DOHH2 (cell line): Measurements from ENCODE around the gene CDHR1.

Source experiments
- H3F3A ChIP-seq: fragments of 200-600 bp; sonication (generic), shearing (Covaris generic); 2 replicates; pipeline ENCODE4 v1.6.0; 2016; ENCODE audit warnings: antibody characterized with exemption, mild to moderate bottlenecking; ENCODE audit not compliant: control insufficient read depth, insufficient read depth
- H3K27ac ChIP-seq: fragments of 200-600 bp; sonication (generic); 2 replicates; pipeline ENCODE4 v1.5.1; 2014; ENCODE audit warnings: low read depth, mild to moderate bottlenecking, low read length, moderate library complexity
- H3K27me3 ChIP-seq: fragments of 200-600 bp; sonication (generic); 2 replicates; pipeline ENCODE4 v1.6.1; 2014; ENCODE audit warnings: mild to moderate bottlenecking, low read length, mixed read lengths; ENCODE audit not compliant: control insufficient read depth
- H3K36me3 ChIP-seq: fragments of 200-600 bp; sonication (generic); 2 replicates; pipeline ENCODE4 v1.6.1; 2014; ENCODE audit warnings: mild to moderate bottlenecking, low read length, moderate library complexity, mixed read lengths; ENCODE audit not compliant: control insufficient read depth
- H3K4me1 ChIP-seq: fragments of 200-600 bp; sonication (generic); 2 replicates; pipeline ENCODE4 v1.6.1; 2014; ENCODE audit warnings: mild to moderate bottlenecking, low read length, mixed read lengths; ENCODE audit not compliant: control insufficient read depth
- H3K4me2 ChIP-seq: fragments of 200-600 bp; sonication (generic); 2 replicates; pipeline ENCODE4 v1.6.0; 2014; ENCODE audit warnings: mild to moderate bottlenecking, low read length, moderate library complexity
- H3K4me3 ChIP-seq: fragments of 200-600 bp; sonication (generic); 2 replicates; pipeline ENCODE4 v1.5.1; 2014; ENCODE audit warnings: mild to moderate bottlenecking, low read length, mixed read lengths
- H3K79me2 ChIP-seq: fragments of 200-600 bp; sonication (generic); 2 replicates; pipeline ENCODE4 v1.6.1; 2014; ENCODE audit warnings: mild to moderate bottlenecking, low read length, mixed read lengths; ENCODE audit not compliant: control insufficient read depth
- H3K9me2 ChIP-seq: fragments of 200-600 bp; sonication (generic); replicated peaks from 2 replicates; pipeline ENCODE4 v1.6.1; 2014; ENCODE audit warnings: mild to moderate bottlenecking, low read length, mixed read lengths; ENCODE audit not compliant: control insufficient read depth
- H3K9me3 ChIP-seq: fragments of 200-600 bp; sonication (generic); 2 replicates; pipeline ENCODE4 v1.6.1; 2014; ENCODE audit warnings: antibody characterized with exemption, low read length, mixed read lengths; ENCODE audit not compliant: control insufficient read depth, insufficient read depth
- H4K20me1 ChIP-seq: fragments of 200-600 bp; sonication (generic); 2 replicates; pipeline ENCODE4 v1.6.0; 2014; ENCODE audit warnings: low read depth, mild to moderate bottlenecking, antibody characterized with exemption, low read length, moderate library complexity; ENCODE audit not compliant: control insufficient read depth, insufficient read depth
- EZH2phosphoT487 ChIP-seq: fragments of 200-600 bp; sonication (generic); IDR thresholded peaks from 2 replicates; pipeline ENCODE4 v1.6.1; 2017; ENCODE audit warnings: borderline replicate concordance, mild to moderate bottlenecking, antibody characterized with exemption, low read length, moderate library complexity, mixed read lengths
- TF ChIP-seq, protein P1 (sequence below): fragments of 200-600 bp; sonication (generic); IDR thresholded peaks from one replicate; pipeline ENCODE4 v1.5.1; 2014; ENCODE audit warnings: antibody characterized with exemption, mild to moderate bottlenecking, low read depth, low read length; ENCODE audit not compliant: poor library complexity, severe bottlenecking

Gene CDHR1

DNA sequence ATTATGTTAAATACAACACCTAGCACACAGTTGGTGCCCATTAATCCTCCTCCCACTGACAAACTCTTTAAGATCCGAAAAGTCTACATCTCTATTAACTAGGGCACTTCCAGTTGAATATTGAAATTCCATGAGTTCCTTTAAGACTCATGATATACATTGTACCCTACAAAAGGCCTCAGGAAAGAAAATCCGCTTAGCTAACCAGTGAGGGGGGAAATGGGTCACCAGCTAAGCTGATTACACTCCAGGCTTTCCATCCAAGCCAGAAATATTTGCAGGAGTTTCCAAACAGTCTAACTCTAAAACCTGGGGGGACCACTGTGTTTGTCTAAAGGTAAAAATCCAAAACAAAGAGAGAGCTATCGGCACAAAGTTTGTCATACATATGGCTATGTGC lies 32.3 kb downstream of the CDHR1 start:
- no peak for TF ChIP-seq EZH2phosphoT487
- TF ChIP-seq, protein P1, sequence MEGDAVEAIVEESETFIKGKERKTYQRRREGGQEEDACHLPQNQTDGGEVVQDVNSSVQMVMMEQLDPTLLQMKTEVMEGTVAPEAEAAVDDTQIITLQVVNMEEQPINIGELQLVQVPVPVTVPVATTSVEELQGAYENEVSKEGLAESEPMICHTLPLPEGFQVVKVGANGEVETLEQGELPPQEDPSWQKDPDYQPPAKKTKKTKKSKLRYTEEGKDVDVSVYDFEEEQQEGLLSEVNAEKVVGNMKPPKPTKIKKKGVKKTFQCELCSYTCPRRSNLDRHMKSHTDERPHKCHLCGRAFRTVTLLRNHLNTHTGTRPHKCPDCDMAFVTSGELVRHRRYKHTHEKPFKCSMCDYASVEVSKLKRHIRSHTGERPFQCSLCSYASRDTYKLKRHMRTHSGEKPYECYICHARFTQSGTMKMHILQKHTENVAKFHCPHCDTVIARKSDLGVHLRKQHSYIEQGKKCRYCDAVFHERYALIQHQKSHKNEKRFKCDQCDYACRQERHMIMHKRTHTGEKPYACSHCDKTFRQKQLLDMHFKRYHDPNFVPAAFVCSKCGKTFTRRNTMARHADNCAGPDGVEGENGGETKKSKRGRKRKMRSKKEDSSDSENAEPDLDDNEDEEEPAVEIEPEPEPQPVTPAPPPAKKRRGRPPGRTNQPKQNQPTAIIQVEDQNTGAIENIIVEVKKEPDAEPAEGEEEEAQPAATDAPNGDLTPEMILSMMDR: no peak
- Histone ChIP-seq H3K4me2 (no peak overlapping the region), H3F3A (no peaks in the 10 kb centered on the region), H3K27me3 (peaks cover 2% of the 10 kb centered on the region; the same call in 1 of the 2 replicates), H3K9me3 (no peaks in the 10 kb centered on the region), H3K36me3 (no peaks in the 10 kb centered on the region), H3K4me1 (no peaks in the 10 kb centered on the region), H3K27ac (no peak overlapping the region), H3K79me2 (no peaks in the 10 kb centered on the region), H3K9me2 (no peaks in the 10 kb centered on the region), H3K4me3 (no peak overlapping the region), H4K20me1 (no peaks in the 10 kb centered on the region)

DNA sequence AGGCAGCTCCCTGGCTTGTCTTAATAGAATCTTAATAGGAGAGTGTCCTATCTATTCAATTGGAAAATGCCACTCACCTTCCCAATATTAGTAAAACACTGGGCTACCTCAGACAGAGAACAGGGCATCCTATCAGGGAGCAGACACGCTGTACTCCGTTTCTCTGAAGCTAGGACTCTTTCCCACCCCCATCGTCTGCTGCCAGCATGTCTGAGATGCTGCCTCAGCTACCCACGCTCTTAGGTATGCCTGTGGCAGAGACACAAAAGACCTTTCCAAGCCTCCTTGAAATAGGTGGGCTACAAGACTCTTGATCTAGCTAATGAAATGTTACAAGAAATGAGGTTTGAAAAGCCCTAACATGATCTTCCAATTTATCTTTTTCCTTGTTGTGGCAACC lies 33.5 kb downstream of the CDHR1 start:
- H4K20me1 ChIP-seq: no peaks in the 10 kb centered on the region
- no peak overlapping the region for H3K27ac ChIP-seq

DNA sequence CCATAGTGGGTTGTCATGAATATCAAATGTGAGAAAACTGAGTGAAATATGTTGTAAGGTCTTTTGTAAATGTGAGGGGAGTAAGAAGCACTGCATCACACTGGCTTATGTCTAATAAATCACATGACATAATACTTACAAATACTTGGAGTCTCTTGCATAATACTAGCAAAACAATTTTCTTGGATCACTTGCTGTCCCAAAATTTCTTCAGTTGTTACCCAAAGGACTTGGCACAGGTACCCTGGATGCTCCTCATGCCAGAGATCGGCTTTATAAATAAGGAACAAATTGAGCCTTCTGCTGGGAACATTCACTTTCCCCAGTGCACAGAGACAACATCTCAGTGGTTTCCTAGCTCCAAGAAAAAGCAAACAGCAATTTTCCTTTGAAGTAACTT lies 36.0 kb downstream of the CDHR1 start:
- Histone ChIP-seq H3K4me1 (no peaks in the 10 kb centered on the region), H3K9me2 (no peaks in the 10 kb centered on the region), H3K27ac (no peak overlapping the region), H3K9me3 (no peaks in the 10 kb centered on the region), H3K36me3 (no peaks in the 10 kb centered on the region), H3F3A (no peaks in the 10 kb centered on the region), H3K27me3 (peaks cover 2% of the 10 kb centered on the region; the same call in 1 of the 2 replicates), H4K20me1 (no peaks in the 10 kb centered on the region), H3K79me2 (no peaks in the 10 kb centered on the region), H3K4me3 (no peak overlapping the region), H3K4me2 (no peak overlapping the region)
- no peak for TF ChIP-seq EZH2phosphoT487
- TF ChIP-seq, protein P1: no peak

More for the DNA sequence above, 33.5 kb downstream of the CDHR1 start:
- no peak for TF ChIP-seq EZH2phosphoT487
- TF ChIP-seq, protein P1: no peak
- Histone ChIP-seq H3K4me3 (no peak overlapping the region), H3K4me2 (no peak overlapping the region), H3K9me2 (no peaks in the 10 kb centered on the region), H3K36me3 (no peaks in the 10 kb centered on the region), H3K9me3 (no peaks in the 10 kb centered on the region), H3K27me3 (peaks cover 2% of the 10 kb centered on the region; the same call in 1 of the 2 replicates), H3K4me1 (no peaks in the 10 kb centered on the region), H3K79me2 (no peaks in the 10 kb centered on the region), H3F3A (no peaks in the 10 kb centered on the region)
